Measurements from ENCODE around the gene TCF12. TPM values are rescaled to one million over a fixed set of nuclear protein-coding genes. Genes with fewer than 3 reads are reported as not detected.

Gene TCF12
- total RNA-seq, 3 donors from 2014 or later (not counting 1 experiment from before 2014, with no cell fraction given) = 84.1 to 111 (median 107) TPM

DNA sequence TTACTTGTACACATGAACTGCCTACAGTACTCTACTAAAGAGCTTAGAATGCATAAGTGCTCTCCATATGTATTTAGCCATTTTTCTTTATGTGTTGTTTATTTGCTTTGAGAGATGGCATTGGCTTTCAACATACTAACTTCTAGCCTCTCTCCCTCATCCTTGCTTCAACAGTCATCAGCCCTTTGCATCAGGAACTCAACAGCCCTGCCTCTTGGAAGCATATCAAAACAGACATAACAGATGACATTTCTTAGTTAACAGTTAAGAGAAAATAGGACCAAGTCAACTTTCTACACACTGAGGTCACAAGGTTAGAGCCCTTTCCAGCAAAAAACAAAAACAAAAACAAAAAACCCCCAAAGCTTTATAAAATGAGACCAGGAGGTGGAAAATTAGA lies 145.6 kb downstream of the TCF12 start:
- intact Hi-C loops (cut with micrococcal nuclease) = no loop called here

DNA sequence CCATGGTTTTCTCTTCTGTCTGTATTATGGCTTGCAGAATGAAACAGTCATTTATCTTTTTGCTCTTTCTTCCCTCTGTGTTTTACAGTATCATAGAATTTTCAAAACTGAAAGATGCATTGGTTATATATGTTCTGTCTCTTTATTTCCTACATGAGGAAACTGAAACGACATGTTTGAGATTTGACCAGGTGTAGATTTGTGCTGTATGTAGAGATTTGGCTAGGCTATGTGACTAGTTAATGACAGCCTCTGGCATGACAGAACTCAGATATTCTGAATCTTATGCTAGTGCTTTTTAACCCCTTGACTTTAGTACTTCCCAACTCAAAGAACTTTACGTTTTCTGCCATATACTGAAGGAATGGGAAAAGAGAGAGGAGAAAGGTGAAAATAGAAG lies 151.0 kb downstream of the TCF12 start:
- WGBS (ENCODE audit: insufficient coverage) = 73% methylated on average over 2 of the region's 2 CpGs
- intact Hi-C loops (cut with micrococcal nuclease) = no loop called here
- H3K4me1 Mint-ChIP-seq = peaks cover 39 to 54% of the 10 kb centered on the region in 2 donors

More for the DNA sequence above, 145.6 kb downstream of the TCF12 start:
- Histone ChIP-seq H3K36me3 (ENCODE audit: control insufficient read depth, insufficient read depth, low read length) (no peaks in the 10 kb centered on the region), H3K4me1 (ENCODE audit: control insufficient read depth, insufficient read depth, low read length) (no peaks in the 10 kb centered on the region), H3K9me3 (ENCODE audit: control insufficient read depth, insufficient read depth, low read length) (no peaks in the 10 kb centered on the region), H3K27me3 (ENCODE audit: control insufficient read depth, insufficient read depth, low read length) (no peaks in the 10 kb centered on the region), H3K27ac (ENCODE audit: low read length) (no peak overlapping the region), H3K4me3 (ENCODE audit: low read length) (no peak overlapping the region)
- DNase-seq (no peak), ATAC-seq (no peak)
- H3K4me3 Mint-ChIP-seq = no peak overlapping the region
- TF ChIP-seq, protein P1, sequence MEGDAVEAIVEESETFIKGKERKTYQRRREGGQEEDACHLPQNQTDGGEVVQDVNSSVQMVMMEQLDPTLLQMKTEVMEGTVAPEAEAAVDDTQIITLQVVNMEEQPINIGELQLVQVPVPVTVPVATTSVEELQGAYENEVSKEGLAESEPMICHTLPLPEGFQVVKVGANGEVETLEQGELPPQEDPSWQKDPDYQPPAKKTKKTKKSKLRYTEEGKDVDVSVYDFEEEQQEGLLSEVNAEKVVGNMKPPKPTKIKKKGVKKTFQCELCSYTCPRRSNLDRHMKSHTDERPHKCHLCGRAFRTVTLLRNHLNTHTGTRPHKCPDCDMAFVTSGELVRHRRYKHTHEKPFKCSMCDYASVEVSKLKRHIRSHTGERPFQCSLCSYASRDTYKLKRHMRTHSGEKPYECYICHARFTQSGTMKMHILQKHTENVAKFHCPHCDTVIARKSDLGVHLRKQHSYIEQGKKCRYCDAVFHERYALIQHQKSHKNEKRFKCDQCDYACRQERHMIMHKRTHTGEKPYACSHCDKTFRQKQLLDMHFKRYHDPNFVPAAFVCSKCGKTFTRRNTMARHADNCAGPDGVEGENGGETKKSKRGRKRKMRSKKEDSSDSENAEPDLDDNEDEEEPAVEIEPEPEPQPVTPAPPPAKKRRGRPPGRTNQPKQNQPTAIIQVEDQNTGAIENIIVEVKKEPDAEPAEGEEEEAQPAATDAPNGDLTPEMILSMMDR (IDR thresholded peaks at IDR 0.05) = no peak
- no peaks in the 10 kb centered on the region for H3K9me3 Mint-ChIP-seq
- H3K4me1 Mint-ChIP-seq = peaks cover 43 to 51% of the 10 kb centered on the region in 2 donors
- H3K27ac Mint-ChIP-seq = no peak overlapping the region
- no peaks in the 10 kb centered on the region for H3K27me3 Mint-ChIP-seq (ENCODE audit: low read depth in 2 of 2)
- no peaks in the 10 kb centered on the region for H3K36me3 Mint-ChIP-seq

DNA sequence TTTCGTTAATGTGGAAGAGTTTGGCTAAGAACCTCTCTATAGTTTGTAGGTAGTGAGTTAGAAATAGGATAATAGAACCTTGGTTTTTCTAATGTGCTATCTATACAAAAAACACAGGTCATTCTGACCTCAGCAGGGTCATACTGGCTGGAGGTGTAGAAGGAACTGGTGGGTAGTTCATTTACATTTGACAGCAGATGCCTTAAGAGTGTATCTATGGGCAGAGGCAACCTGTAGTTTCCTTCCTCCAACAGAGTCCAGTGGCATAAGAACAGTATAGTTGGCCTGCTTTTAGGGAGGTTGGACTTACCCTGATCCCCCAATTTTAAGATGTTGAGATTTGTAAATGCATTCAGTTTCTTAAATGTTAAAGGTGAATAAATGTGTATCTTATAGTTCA lies 152.2 kb downstream of the TCF12 start:
- intact Hi-C loops (cut with micrococcal nuclease) = no loop called here
- Histone ChIP-seq H3K9me3 (ENCODE audit: control insufficient read depth, insufficient read depth, low read length) (no peaks in the 10 kb centered on the region), H3K36me3 (ENCODE audit: control insufficient read depth, insufficient read depth, low read length) (no peaks in the 10 kb centered on the region), H3K4me1 (ENCODE audit: control insufficient read depth, insufficient read depth, low read length) (no peaks in the 10 kb centered on the region), H3K27ac (ENCODE audit: low read length) (no peak overlapping the region), H3K27me3 (ENCODE audit: control insufficient read depth, insufficient read depth, low read length) (no peaks in the 10 kb centered on the region), H3K4me3 (ENCODE audit: low read length) (no peak overlapping the region)
- no peaks in the 10 kb centered on the region for H3K9me3 Mint-ChIP-seq
- ATAC-seq = no peak
- H3K4me1 Mint-ChIP-seq = peaks cover 39 to 48% of the 10 kb centered on the region in 2 donors
- no CpG with 5 or more reads among the region's 1 CpG for WGBS (ENCODE audit: insufficient coverage)
- H3K27me3 Mint-ChIP-seq (ENCODE audit: low read depth in 2 of 2) = no peaks in the 10 kb centered on the region
- no peak for DNase-seq
- H3K27ac Mint-ChIP-seq = no peak overlapping the region
- TF ChIP-seq, protein P1 (IDR thresholded peaks at IDR 0.05) = no peak
- H3K4me3 Mint-ChIP-seq = no peak overlapping the region
- H3K36me3 Mint-ChIP-seq = no peaks in the 10 kb centered on the region

More for the DNA sequence above, 151.0 kb downstream of the TCF12 start:
- H3K27me3 ChIP-seq (ENCODE audit: control insufficient read depth, insufficient read depth, low read length) = no peaks in the 10 kb centered on the region
- Mint-ChIP-seq H3K36me3 (no peaks in the 10 kb centered on the region), H3K4me3 (no peak overlapping the region), H3K9me3 (no peaks in the 10 kb centered on the region), H3K27ac (no peak overlapping the region), H3K27me3 (ENCODE audit: low read depth in 2 of 2) (no peaks in the 10 kb centered on the region)
- ATAC-seq (no peak), DNase-seq (no peak)
- no peak overlapping the region for H3K27ac ChIP-seq (ENCODE audit: low read length)
- H3K4me3 ChIP-seq (ENCODE audit: low read length) = no peak overlapping the region
- no peaks in the 10 kb centered on the region for H3K4me1 ChIP-seq (ENCODE audit: control insufficient read depth, insufficient read depth, low read length)
- no peaks in the 10 kb centered on the region for H3K36me3 ChIP-seq (ENCODE audit: control insufficient read depth, insufficient read depth, low read length)
- H3K9me3 ChIP-seq (ENCODE audit: control insufficient read depth, insufficient read depth, low read length) = no peaks in the 10 kb centered on the region
- TF ChIP-seq, protein P1 (IDR thresholded peaks at IDR 0.05) = no peak

DNA sequence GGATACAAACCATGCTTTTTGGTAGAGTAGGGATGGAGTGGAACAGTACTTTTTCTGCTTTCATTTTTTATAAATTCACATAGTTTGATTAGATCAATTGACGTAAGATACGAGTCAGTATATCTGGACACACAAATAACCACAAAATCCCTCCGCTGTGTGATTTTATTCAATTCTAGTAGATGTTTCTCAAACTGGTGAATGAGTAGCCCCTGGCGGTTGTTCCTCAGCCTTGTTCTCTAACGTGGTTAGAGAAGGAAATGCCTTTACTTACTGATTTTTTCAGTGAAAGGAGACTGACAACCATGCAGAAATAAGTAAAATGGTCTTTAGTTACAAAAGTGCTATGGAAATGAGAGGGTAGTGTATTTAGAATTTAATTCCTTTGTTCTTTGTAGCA lies 161.0 kb downstream of the TCF12 start:
- H3K27ac ChIP-seq (ENCODE audit: low read length) = no peak overlapping the region
- H3K9me3 ChIP-seq (ENCODE audit: control insufficient read depth, insufficient read depth, low read length) = no peaks in the 10 kb centered on the region
- no peaks in the 10 kb centered on the region for H3K36me3 ChIP-seq (ENCODE audit: control insufficient read depth, insufficient read depth, low read length)
- DNase-seq (peak in 1 of 2 donors; percentile 41), ATAC-seq (no peak)
- WGBS (ENCODE audit: insufficient coverage) = 33% methylated on average over 2 of the region's 5 CpGs
- intact Hi-C loops (cut with micrococcal nuclease) = no loop called here
- Mint-ChIP-seq H3K27ac (peak overlapping the region in 1 of 2 donors; percentile 2), H3K9me3 (no peaks in the 10 kb centered on the region), H3K4me3 (no peak overlapping the region), H3K4me1 (peaks cover 32 to 33% of the 10 kb centered on the region in 2 donors), H3K36me3 (no peaks in the 10 kb centered on the region), H3K27me3 (ENCODE audit: low read depth in 2 of 2) (no peaks in the 10 kb centered on the region)
- H3K4me1 ChIP-seq (ENCODE audit: control insufficient read depth, insufficient read depth, low read length) = peaks cover 8% of the 10 kb centered on the region
- H3K4me3 ChIP-seq (ENCODE audit: low read length) = no peak overlapping the region
- TF ChIP-seq, protein P1 (IDR thresholded peaks at IDR 0.05) = no peak
- no peaks in the 10 kb centered on the region for H3K27me3 ChIP-seq (ENCODE audit: control insufficient read depth, insufficient read depth, low read length)
